HUES64 (cell line): ENCODE measurements around the gene THSD4.
"Not testable (repeated sequence)": the region's sequence is repeated elsewhere in the genome, so short reads cannot be mapped to it uniquely, and the experiment has no call there.

ENCODE experiments used
- H3K27ac ChIP-seq: 2 replicates; pipeline ENCODE4 v1.7.0; 2013; ENCODE audit warnings: low read depth, low read length, inconsistent platforms
- H3K27me3 ChIP-seq: 2 replicates; pipeline ENCODE4 v1.6.1; 2013; ENCODE audit warnings: mild to moderate bottlenecking, low read length; ENCODE audit not compliant: insufficient read depth
- H3K36me3 ChIP-seq: 2 replicates; pipeline ENCODE4 v1.6.1; 2013; ENCODE audit warnings: mild to moderate bottlenecking, low read length; ENCODE audit not compliant: insufficient read depth
- H3K4me1 ChIP-seq: 2 replicates; pipeline ENCODE4 v1.6.1; 2013; ENCODE audit warnings: mild to moderate bottlenecking, low read length, moderate library complexity; ENCODE audit not compliant: insufficient read depth
- H3K4me3 ChIP-seq: 2 replicates; pipeline ENCODE4 v1.5.1; 2013; ENCODE audit warnings: mild to moderate bottlenecking, low read length, moderate library complexity
- H3K9ac ChIP-seq: 2 replicates; pipeline ENCODE4 v1.6.1; 2013; ENCODE audit warnings: mild to moderate bottlenecking, low read depth, low read length
- H3K9me3 ChIP-seq: 2 replicates; pipeline ENCODE4 v1.6.1; 2013; ENCODE audit warnings: low read depth, low read length; ENCODE audit not compliant: insufficient read depth
- WGBS: fragments of 150-250, 120-280 bp; methylation state at CpG from one replicate; pipeline ENCODE4 v1.1.7; 2013; ENCODE audit warnings: missing lambda C conversion rate; 5-methylcytosine and 5-hydroxymethylcytosine counted together

THSD4 gene

DNA sequence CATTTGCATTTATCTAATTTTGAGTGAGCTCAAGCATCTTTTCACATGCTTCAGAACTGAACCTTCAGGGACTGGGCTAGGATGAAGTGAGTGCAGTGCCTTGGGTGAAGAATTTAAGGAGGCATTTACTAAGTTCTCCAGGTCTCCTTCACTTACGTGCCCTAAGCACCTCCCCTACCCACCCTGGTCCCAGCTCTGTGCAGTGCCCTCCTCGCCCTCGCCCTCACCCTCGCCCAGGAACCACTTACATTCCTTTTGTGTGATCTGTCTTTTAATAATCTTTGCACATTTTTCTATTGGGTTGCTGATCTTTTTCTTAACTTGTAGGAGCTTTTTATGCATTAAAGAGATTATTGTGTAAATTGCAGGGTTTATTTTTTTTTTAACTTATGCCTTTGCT is 322.6 kb downstream of the THSD4 start:
- Histone ChIP-seq H3K27me3 (no peaks in the 10 kb centered on the region), H3K36me3 (no peaks in the 10 kb centered on the region), H3K4me3 (no peak overlapping the region), H3K4me1 (peaks cover 19% of the 10 kb centered on the region), H3K9ac (no peak overlapping the region), H3K27ac (no peak overlapping the region), H3K9me3 (peaks cover 4% of the 10 kb centered on the region; the same call in 1 of the 2 replicates)
- 97% methylated on average over 4 of the region's 4 CpGs for WGBS

DNA sequence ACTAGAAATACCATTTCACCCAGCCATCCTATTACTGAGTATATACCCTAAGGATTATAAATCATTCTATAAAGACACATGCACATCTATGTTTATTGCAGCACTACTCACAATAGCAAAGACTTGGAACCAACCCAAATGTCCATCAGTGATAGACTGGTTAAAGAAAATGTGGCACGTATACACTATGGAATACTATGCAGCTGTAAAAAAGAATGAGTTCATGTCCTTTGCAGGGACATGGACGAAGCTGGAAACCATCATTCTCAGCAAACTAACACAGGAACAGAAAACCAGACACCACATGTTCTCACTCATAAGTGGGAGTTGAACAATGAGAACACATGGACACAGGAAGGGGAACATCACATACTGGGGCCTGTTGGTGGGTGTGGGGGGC is 324.2 kb downstream of the THSD4 start:
- not testable (repeated sequence) for H3K36me3 ChIP-seq, H3K27ac ChIP-seq, H3K9me3 ChIP-seq, H3K27me3 ChIP-seq, H3K9ac ChIP-seq, H3K4me3 ChIP-seq
- 100% methylated on average over 1 of the region's 2 CpGs for WGBS
- H3K4me1 ChIP-seq = peaks cover 27% of the 10 kb centered on the region

GRCh38 chr15:71440489-71441110 is 325.3 kb downstream of the THSD4 start:
- Histone ChIP-seq H3K27me3 (no peaks in the 10 kb centered on the region), H3K9ac (no peak overlapping the region), H3K27ac (no peak overlapping the region), H3K9me3 (peaks cover 4% of the 10 kb centered on the region; the same call in 1 of the 2 replicates), H3K36me3 (no peaks in the 10 kb centered on the region), H3K4me1 (peaks cover 17% of the 10 kb centered on the region), H3K4me3 (no peak overlapping the region)
- WGBS = 0% methylated on average over 1 of the region's 3 CpGs

DNA sequence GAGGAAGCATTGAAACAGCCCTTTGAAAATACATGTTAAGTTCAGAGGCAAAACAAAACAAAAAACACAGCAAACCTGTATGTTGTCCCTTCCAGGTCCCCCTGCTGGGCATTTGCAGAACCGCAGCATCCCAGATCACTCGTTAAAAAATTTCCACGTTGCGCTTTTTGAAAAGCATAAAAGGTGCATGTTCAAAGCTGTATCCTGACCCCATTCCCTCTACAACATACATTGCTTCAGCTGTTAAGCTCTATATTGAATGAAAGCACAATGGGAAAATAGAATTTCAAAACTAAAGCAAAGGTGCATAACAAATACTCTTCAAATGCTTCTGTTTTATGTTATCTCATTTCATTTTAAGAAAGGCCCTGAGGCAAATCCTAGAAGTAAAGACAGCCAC is 328.3 kb downstream of the THSD4 start:
- Histone ChIP-seq H3K27ac (no peak overlapping the region), H3K36me3 (no peaks in the 10 kb centered on the region), H3K4me1 (peaks cover 31% of the 10 kb centered on the region), H3K4me3 (no peak overlapping the region), H3K9me3 (no peaks in the 10 kb centered on the region), H3K27me3 (no peaks in the 10 kb centered on the region), H3K9ac (no peak overlapping the region)
- 25% methylated on average over 4 of the region's 4 CpGs for WGBS

GRCh38 chr15:71444032-71444810 is 328.9 kb downstream of the THSD4 start:
- H3K4me3 ChIP-seq = no peak overlapping the region
- no peaks in the 10 kb centered on the region for H3K9me3 ChIP-seq
- H3K9ac ChIP-seq = no peak overlapping the region
- H3K27ac ChIP-seq = no peak overlapping the region
- no peaks in the 10 kb centered on the region for H3K36me3 ChIP-seq
- 92% methylated on average over 7 of the region's 7 CpGs for WGBS
- no peaks in the 10 kb centered on the region for H3K27me3 ChIP-seq
- peaks cover 31% of the 10 kb centered on the region for H3K4me1 ChIP-seq

DNA sequence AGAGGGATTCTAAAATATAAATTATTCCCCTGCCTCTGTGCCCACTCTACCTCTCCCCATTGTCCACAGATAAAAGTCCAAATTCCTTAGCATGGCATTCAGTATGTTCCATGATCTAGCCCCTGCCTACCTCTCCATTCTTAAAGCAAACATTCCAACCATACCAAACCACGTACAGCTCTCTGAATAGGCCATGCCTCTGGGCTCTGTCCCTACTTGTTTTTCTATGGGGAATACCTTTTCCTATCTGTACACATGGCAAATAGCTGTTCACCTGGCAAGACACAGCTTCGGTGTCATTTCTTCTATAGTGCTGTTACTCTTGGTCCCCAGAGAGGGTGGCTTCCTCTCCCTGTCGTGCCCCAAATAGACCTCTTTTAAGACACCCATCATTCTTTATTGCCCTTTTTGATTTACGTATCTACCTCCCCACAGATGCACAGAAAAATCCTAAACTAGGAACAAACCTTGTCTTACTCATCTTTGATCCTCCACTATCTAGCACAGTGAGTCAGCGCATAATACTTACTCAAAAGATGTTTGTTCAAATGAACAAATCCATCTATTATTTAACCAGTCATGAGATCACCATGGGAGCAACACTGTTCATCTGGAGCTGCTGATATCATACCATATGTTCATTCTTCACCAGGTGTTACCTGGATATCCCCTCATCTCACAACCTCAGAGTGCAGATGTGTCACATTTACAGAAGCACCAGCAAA is 329.8 kb downstream of the THSD4 start:
- peaks cover 31% of the 10 kb centered on the region for H3K4me1 ChIP-seq
- no peak overlapping the region for H3K4me3 ChIP-seq
- no peaks in the 10 kb centered on the region for H3K36me3 ChIP-seq
- H3K27ac ChIP-seq = no peak overlapping the region
- H3K9me3 ChIP-seq = no peaks in the 10 kb centered on the region
- H3K27me3 ChIP-seq = no peaks in the 10 kb centered on the region
- H3K9ac ChIP-seq = no peak overlapping the region
- WGBS = 81% methylated on average over 5 of the region's 5 CpGs

- Histone ChIP-seq H3K27me3 (no peaks in the 10 kb centered on the region), H3K27ac (no peak overlapping the region), H3K4me1 (peaks cover 27% of the 10 kb centered on the region), H3K36me3 (no peaks in the 10 kb centered on the region), H3K9me3 (no peaks in the 10 kb centered on the region), H3K4me3 (no peak overlapping the region), H3K9ac (no peak overlapping the region)
- WGBS = 76% methylated on average over 8 of the region's 8 CpGs
Observed at GRCh38 chr15:71447328-71448250, 332.3 kb downstream of the THSD4 start.

GRCh38 chr15:71448688-71449114 is 333.4 kb downstream of the THSD4 start:
- 96% methylated on average over 2 of the region's 2 CpGs for WGBS
- H3K27ac ChIP-seq = no peak overlapping the region
- H3K9ac ChIP-seq = no peak overlapping the region

DNA sequence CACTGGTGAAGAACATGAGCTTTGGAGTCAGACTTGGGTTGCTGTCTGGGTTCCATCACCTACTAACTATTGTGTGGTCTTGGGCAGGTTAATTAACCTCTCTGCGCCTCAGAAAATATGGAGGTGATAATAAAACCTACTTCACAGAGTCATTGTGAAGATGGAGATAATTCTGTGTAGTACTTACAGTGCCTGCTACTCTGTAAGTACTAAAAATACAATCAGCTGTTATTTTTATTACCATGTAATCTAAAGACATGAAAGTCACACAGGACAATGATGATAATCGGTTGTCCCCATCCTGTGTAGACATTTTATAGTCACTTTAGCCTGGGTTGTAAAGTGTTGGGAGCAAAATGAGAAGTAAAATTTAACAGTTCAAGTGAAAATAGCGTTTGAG is 334.1 kb downstream of the THSD4 start:
- no peak overlapping the region for H3K27ac ChIP-seq
- H3K9ac ChIP-seq = no peak overlapping the region
- H3K9me3 ChIP-seq = no peaks in the 10 kb centered on the region
- no peaks in the 10 kb centered on the region for H3K36me3 ChIP-seq
- 81% methylated on average over 3 of the region's 3 CpGs for WGBS
- H3K4me3 ChIP-seq = no peak overlapping the region
- peaks cover 14% of the 10 kb centered on the region; the same call in 1 of the 2 replicates for H3K4me1 ChIP-seq
- no peaks in the 10 kb centered on the region for H3K27me3 ChIP-seq

More at GRCh38 chr15:71448688-71449114, 333.4 kb downstream of the THSD4 start:
- no peaks in the 10 kb centered on the region for H3K36me3 ChIP-seq
- peaks cover 16% of the 10 kb centered on the region for H3K4me1 ChIP-seq
- no peaks in the 10 kb centered on the region for H3K9me3 ChIP-seq
- H3K4me3 ChIP-seq = no peak overlapping the region
- H3K27me3 ChIP-seq = no peaks in the 10 kb centered on the region

GRCh38 chr15:71449956-71450355 is 334.7 kb downstream of the THSD4 start:
- Histone ChIP-seq H3K9ac (no peak overlapping the region), H3K27me3 (no peaks in the 10 kb centered on the region), H3K36me3 (no peaks in the 10 kb centered on the region), H3K4me1 (peaks cover 16% of the 10 kb centered on the region), H3K27ac (no peak overlapping the region), H3K4me3 (no peak overlapping the region), H3K9me3 (no peaks in the 10 kb centered on the region)
- WGBS = 67% methylated on average over 4 of the region's 5 CpGs
